Panc1 (cell line): Measurements from ENCODE around the gene KCNJ5.

Source experiments
- TF ChIP-seq, protein P1 (sequence below): fragments of 450-650 bp; IDR thresholded peaks from 2 replicates; pipeline ENCODE4 v1.5.1; 2017; ENCODE audit warnings: mild to moderate bottlenecking
- TF ChIP-seq, protein P2 (sequence below), 2 experiments: IDR thresholded peaks; 2 replicates each; pipeline ENCODE4 v1.6.1; 2011 to 2012; ENCODE audit warnings: low read depth in 2 of 2, control low read depth in 1 of 2, low read length in 1 of 2, mild to moderate bottlenecking in 1 of 2, moderate library complexity in 1 of 2; ENCODE audit not compliant: insufficient read depth in 1 of 2

DNA sequence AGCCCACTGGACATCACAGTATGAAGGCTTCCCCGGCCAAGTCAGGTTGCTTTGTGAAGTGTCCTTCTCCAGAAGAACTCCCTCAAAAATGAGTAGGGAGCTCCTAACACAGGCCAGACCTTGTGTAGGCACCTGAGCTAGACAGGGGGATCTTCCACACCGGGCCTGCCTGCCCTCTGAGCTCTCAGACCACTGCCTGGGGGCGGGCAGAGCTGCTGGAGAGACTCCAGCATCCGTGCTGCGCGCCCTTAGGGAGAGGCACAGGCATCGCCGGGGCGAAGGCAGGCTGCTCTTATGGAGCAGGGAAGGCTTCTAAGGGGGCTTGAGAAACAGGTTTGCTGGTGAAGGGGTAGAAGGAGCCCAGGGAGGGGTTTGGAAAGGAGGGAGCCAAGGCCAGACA lies 4.4 kb downstream of the KCNJ5 start:
- TF ChIP-seq, protein P1, sequence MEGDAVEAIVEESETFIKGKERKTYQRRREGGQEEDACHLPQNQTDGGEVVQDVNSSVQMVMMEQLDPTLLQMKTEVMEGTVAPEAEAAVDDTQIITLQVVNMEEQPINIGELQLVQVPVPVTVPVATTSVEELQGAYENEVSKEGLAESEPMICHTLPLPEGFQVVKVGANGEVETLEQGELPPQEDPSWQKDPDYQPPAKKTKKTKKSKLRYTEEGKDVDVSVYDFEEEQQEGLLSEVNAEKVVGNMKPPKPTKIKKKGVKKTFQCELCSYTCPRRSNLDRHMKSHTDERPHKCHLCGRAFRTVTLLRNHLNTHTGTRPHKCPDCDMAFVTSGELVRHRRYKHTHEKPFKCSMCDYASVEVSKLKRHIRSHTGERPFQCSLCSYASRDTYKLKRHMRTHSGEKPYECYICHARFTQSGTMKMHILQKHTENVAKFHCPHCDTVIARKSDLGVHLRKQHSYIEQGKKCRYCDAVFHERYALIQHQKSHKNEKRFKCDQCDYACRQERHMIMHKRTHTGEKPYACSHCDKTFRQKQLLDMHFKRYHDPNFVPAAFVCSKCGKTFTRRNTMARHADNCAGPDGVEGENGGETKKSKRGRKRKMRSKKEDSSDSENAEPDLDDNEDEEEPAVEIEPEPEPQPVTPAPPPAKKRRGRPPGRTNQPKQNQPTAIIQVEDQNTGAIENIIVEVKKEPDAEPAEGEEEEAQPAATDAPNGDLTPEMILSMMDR, result no peak
- TF ChIP-seq, protein P2, sequence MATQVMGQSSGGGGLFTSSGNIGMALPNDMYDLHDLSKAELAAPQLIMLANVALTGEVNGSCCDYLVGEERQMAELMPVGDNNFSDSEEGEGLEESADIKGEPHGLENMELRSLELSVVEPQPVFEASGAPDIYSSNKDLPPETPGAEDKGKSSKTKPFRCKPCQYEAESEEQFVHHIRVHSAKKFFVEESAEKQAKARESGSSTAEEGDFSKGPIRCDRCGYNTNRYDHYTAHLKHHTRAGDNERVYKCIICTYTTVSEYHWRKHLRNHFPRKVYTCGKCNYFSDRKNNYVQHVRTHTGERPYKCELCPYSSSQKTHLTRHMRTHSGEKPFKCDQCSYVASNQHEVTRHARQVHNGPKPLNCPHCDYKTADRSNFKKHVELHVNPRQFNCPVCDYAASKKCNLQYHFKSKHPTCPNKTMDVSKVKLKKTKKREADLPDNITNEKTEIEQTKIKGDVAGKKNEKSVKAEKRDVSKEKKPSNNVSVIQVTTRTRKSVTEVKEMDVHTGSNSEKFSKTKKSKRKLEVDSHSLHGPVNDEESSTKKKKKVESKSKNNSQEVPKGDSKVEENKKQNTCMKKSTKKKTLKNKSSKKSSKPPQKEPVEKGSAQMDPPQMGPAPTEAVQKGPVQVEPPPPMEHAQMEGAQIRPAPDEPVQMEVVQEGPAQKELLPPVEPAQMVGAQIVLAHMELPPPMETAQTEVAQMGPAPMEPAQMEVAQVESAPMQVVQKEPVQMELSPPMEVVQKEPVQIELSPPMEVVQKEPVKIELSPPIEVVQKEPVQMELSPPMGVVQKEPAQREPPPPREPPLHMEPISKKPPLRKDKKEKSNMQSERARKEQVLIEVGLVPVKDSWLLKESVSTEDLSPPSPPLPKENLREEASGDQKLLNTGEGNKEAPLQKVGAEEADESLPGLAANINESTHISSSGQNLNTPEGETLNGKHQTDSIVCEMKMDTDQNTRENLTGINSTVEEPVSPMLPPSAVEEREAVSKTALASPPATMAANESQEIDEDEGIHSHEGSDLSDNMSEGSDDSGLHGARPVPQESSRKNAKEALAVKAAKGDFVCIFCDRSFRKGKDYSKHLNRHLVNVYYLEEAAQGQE (IDR thresholded peaks at IDR 0.05; ENCODE audit: insufficient read depth in 1 of 2, low read depth in 2 of 2, low read length in 1 of 2), result no peak
